ENCODE measurements around the gene ITIH1. TPM values are rescaled to one million over a fixed set of nuclear protein-coding genes. Genes with fewer than 3 reads are reported as not detected.

Gene ITIH1
- total and polyA plus RNA-seq, 2 of the 4 experiments (the other 2 are of a cell fraction) = not detected

DNA sequence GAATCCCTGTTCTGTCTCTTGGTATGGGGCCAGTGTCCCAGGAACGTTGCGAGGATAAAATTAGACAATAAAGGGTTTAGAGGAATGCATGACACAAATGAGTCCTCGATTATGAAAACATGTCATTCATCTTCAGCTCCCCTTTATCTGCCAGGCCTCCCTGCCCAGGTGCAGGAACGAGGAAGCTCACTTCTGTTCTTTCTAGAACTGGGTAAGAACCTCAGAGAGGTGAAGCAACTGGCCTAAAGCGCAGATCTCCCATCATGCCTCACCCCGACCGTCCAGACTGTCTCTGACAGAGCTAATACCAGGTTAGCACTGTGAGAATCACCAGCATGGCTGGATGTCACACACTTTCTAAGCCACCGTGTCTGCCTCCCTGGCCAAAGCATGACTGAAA is 1.5 kb upstream of the ITIH1 start:
- Histone ChIP-seq H2BK15ac (ENCODE audit: low read depth, low read length) (no peak overlapping the region), H3K27ac (ENCODE audit: insufficient read depth, low read length) (no peak overlapping the region), H3K9ac (ENCODE audit: low read depth, low read length) (no peak overlapping the region), H3K23ac (ENCODE audit: low read depth, low read length) (0 out of 2 replicates have a peak overlapping the region, but pooled peaks have one; percentile 53), H3K79me1 (ENCODE audit: low read depth in 1 of 2, low read length in 2 of 2) (peaks cover 3 to 5% of the 10 kb centered on the region in 2 experiments; a peak in 1 of 4 replicates), H3K4me3 (ENCODE audit: insufficient read depth, low read depth, low read length) (no peak overlapping the region), H3K18ac (ENCODE audit: low read depth, low read length) (no peak overlapping the region), H3K4me2 (ENCODE audit: low read depth, low read length) (no peak overlapping the region), H3K36me3 (ENCODE audit: control insufficient read depth, insufficient read depth, low read length) (no peaks in the 10 kb centered on the region), H2BK120ac (ENCODE audit: low read depth, low read length) (no peak overlapping the region), H2BK5ac (ENCODE audit: low read depth, low read length, poor library complexity, severe bottlenecking) (no peak overlapping the region), H4K91ac (ENCODE audit: insufficient read depth, low read depth, low read length) (no peak overlapping the region), H2AFZ (replicated peaks; ENCODE audit: low read length, poor library complexity) (no peak overlapping the region), H3K4me1 (ENCODE audit: control insufficient read depth, insufficient read depth, low read length) (no peaks in the 10 kb centered on the region), H4K8ac (ENCODE audit: low read depth in 2 of 2, low read length in 2 of 2) (no peak overlapping the region), H3K27me3 (ENCODE audit: control insufficient read depth, insufficient read depth, low read length) (peaks cover 25% of the 10 kb centered on the region; the same call in 1 of the 2 replicates), H3K14ac (replicated peaks; ENCODE audit: low read depth, low read length) (no peak overlapping the region), H3K56ac (ENCODE audit: extremely low read depth, insufficient read depth, low read length) (no peak overlapping the region), H3K9me3 (ENCODE audit: control insufficient read depth, insufficient read depth, low read length) (no peaks in the 10 kb centered on the region), H2BK20ac (ENCODE audit: low read depth, low read length) (no peak overlapping the region), H2AK9ac (replicated peaks; ENCODE audit: low read depth, low read length, poor library complexity) (no peak overlapping the region), H2AK5ac (ENCODE audit: low read depth, low read length) (no peak overlapping the region), H4K20me1 (ENCODE audit: insufficient read depth, low read length) (no peaks in the 10 kb centered on the region), H4K5ac (ENCODE audit: low read depth, low read length) (no peak overlapping the region), H3K9me1 (ENCODE audit: insufficient read depth, low read length) (peaks cover 7% of the 10 kb centered on the region; the same call in 1 of the 2 replicates), H3K4ac (ENCODE audit: low read depth, low read length) (no peak overlapping the region)
- ChIA-PET POLR2A (ENCODE audit: unreplicated experiment) (no interaction called here), CTCF (no interaction called here)
- no TSS peak for BruUV-seq (replicated peaks)
- dilution Hi-C loops (cut with HindIII; ENCODE audit: low sequenced_read_pairs, unreplicated experiment) = no loop called here
- ATAC-seq (ENCODE audit: low read depth) (no peak), DNase-seq (no peak)
- intact Hi-C loops (cut with micrococcal nuclease) = no loop called here
- TF ChIP-seq, protein P1, sequence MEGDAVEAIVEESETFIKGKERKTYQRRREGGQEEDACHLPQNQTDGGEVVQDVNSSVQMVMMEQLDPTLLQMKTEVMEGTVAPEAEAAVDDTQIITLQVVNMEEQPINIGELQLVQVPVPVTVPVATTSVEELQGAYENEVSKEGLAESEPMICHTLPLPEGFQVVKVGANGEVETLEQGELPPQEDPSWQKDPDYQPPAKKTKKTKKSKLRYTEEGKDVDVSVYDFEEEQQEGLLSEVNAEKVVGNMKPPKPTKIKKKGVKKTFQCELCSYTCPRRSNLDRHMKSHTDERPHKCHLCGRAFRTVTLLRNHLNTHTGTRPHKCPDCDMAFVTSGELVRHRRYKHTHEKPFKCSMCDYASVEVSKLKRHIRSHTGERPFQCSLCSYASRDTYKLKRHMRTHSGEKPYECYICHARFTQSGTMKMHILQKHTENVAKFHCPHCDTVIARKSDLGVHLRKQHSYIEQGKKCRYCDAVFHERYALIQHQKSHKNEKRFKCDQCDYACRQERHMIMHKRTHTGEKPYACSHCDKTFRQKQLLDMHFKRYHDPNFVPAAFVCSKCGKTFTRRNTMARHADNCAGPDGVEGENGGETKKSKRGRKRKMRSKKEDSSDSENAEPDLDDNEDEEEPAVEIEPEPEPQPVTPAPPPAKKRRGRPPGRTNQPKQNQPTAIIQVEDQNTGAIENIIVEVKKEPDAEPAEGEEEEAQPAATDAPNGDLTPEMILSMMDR (conservative IDR thresholded peaks at IDR 0.05; ENCODE audit: low read depth, low read length) = no peak
- TF ChIP-seq FOS (IDR thresholded peaks at IDR 0.05; ENCODE audit: low read depth, low read length) (no peak), MXI1 (IDR thresholded peaks at IDR 0.05; ENCODE audit: borderline replicate concordance, low read depth, low read length) (no peak), SMC3 (IDR thresholded peaks at IDR 0.05; ENCODE audit: low read depth, low read length) (no peak), CHD1 (IDR thresholded peaks at IDR 0.05; ENCODE audit: low read depth, low read length) (no peak), MAZ (IDR thresholded peaks at IDR 0.05; ENCODE audit: borderline replicate concordance, low read depth, low read length) (no peak), MAFK (IDR thresholded peaks at IDR 0.05; ENCODE audit: low read depth, low read length) (no peak), USF2 (IDR thresholded peaks at IDR 0.05; ENCODE audit: low read depth, low read length) (no peak)
- in situ Hi-C loops (cut with MboI; ENCODE audit: low sequenced_read_pairs) = no loop called here
- WGBS, 2 experiments (ENCODE audit: extremely low coverage in 2 of 2, insufficient read length in 1 of 2) = no CpG with 5 or more reads among the region's 8 CpGs

All from IMR-90 (cell line).